SK-N-SH (cell line): ENCODE results near the gene ASIC1. TPM values are rescaled to one million over a fixed set of nuclear protein-coding genes. Genes with fewer than 3 reads are reported as not detected.

ENCODE experiments used
- CTCF ChIA-PET: fragments of 300-600, 350-600 bp; formaldehyde crosslinking; extraction: SDS; loops from one replicate; lab custom pipeline; 2021; lab: Yijun Ruan, JAX
- POLR2A ChIA-PET: fragments of 350-600 bp; sonication (Branson Sonifier 250); formaldehyde crosslinking; extraction: SDS; loops from one replicate; lab custom pipeline; 2020; ENCODE audit warnings: antibody characterized with exemption, inconsistent platforms; lab: Yijun Ruan, JAX
- DNase-seq: peaks from one replicate; pipeline ENCODE4 v3.0.0; 2012
- H2AFZ ChIP-seq: fragments of 200-600 bp; sonication (generic); 2 replicates; pipeline ENCODE4 v1.8.1; 2016; ENCODE audit warnings: antibody characterized with exemption, mild to moderate bottlenecking, low read depth
- H3F3A ChIP-seq: fragments of 200-600 bp; sonication (generic); replicated peaks from 2 replicates; pipeline ENCODE3; 2016; ENCODE audit warnings: antibody characterized with exemption, mild to moderate bottlenecking; ENCODE audit not compliant: insufficient read depth
- H3K27ac ChIP-seq, 2 experiments: fragments of 200-500 bp in 1 of 2; fragments of 200-600 bp in 1 of 2; sonication (Bioruptor generic) in 1 of 2; sonication (generic), shearing (Covaris generic) in 1 of 2; 2 replicates each; pipeline versions ENCODE4 v1.5.1 to v1.6.1; 2014 to 2016; ENCODE audit warnings: low read depth in 2 of 2, inconsistent platforms in 1 of 2, low read length in 1 of 2, mild to moderate bottlenecking in 1 of 2, mixed read lengths in 1 of 2
- H3K27me3 ChIP-seq: fragments of 200-600 bp; sonication (generic), shearing (Covaris generic); 2 replicates; pipeline ENCODE4 v1.6.1; 2016; ENCODE audit warnings: mixed run types; ENCODE audit not compliant: insufficient read depth
- H3K36me3 ChIP-seq, 2 experiments: fragments of 200-500 bp in 1 of 2; fragments of 200-600 bp in 1 of 2; sonication (Bioruptor generic) in 1 of 2; sonication (generic) in 1 of 2; replicated peaks in 1 of 2; 2 replicates each; pipeline versions ENCODE3 to v1.5.1; 2014 to 2016; ENCODE audit warnings: low read length in 1 of 2, mild to moderate bottlenecking in 1 of 2; ENCODE audit not compliant: insufficient read depth in 2 of 2, control insufficient read depth in 1 of 2
- H3K4me1 ChIP-seq, 2 experiments: fragments of 200-500 bp in 1 of 2; fragments of 200-600 bp in 1 of 2; sonication (Bioruptor generic) in 1 of 2; sonication (generic), shearing (Covaris generic) in 1 of 2; 2 replicates each; pipeline versions ENCODE4 v1.5.1 to v1.6.1; 2014 to 2016; ENCODE audit warnings: low read depth in 1 of 2, low read length in 1 of 2, mixed run types in 1 of 2; ENCODE audit not compliant: insufficient read depth in 2 of 2, control insufficient read depth in 1 of 2
- H3K4me2 ChIP-seq: fragments of 200-600 bp; sonication (generic), shearing (Covaris generic); 2 replicates; pipeline ENCODE4 v1.6.1; 2017; ENCODE audit warnings: mixed run types
- H3K4me3 ChIP-seq, 2 experiments: fragments of 200-500 bp in 1 of 2; fragments of 200-600 bp in 1 of 2; sonication (Bioruptor generic) in 1 of 2; sonication (generic), shearing (Covaris generic) in 1 of 2; 2 replicates each; pipeline versions ENCODE4 v1.5.1 to v1.8.1; 2014 to 2016; ENCODE audit warnings: low read depth in 2 of 2, inconsistent platforms in 1 of 2, low read length in 1 of 2, mild to moderate bottlenecking in 1 of 2, mixed read lengths in 1 of 2, moderate library complexity in 1 of 2
- H3K79me2 ChIP-seq: fragments of 200-600 bp; sonication (generic); 2 replicates; pipeline ENCODE4 v1.8.1; 2017; ENCODE audit warnings: mild to moderate bottlenecking; ENCODE audit not compliant: insufficient read depth
- H3K9ac ChIP-seq: fragments of 200-600 bp; sonication (generic); 2 replicates; pipeline ENCODE4 v1.6.1; 2017; ENCODE audit warnings: mixed run types
- H3K9me2 ChIP-seq: fragments of 200-600 bp; sonication (generic); 2 replicates; pipeline ENCODE4 v1.6.1; 2017; ENCODE audit warnings: mixed run types
- H3K9me3 ChIP-seq: fragments of 200-600 bp; sonication (generic); 2 replicates; pipeline ENCODE4 v1.6.1; 2017; ENCODE audit warnings: mixed run types, mild to moderate bottlenecking, moderate library complexity
- H4K20me1 ChIP-seq: fragments of 200-600 bp; sonication (generic); 2 replicates; pipeline ENCODE4 v1.6.1; 2017; ENCODE audit warnings: mild to moderate bottlenecking, mixed run types; ENCODE audit not compliant: insufficient read depth
- CHD2 ChIP-seq: fragments of 150-350 bp; IDR thresholded peaks from 2 replicates; pipeline ENCODE4 v1.6.1; 2018; ENCODE audit warnings: low read length; ENCODE audit not compliant: partially characterized antibody
- ELF1 ChIP-seq: IDR thresholded peaks from 2 replicates; pipeline ENCODE4 v1.4.0; 2012
- EP300 ChIP-seq, 2 experiments: IDR thresholded peaks; 2 replicates each; pipeline versions ENCODE4 v1.4.0 to v1.6.1; 2012; ENCODE audit warnings: borderline replicate concordance in 1 of 2, low read depth in 1 of 2, low read length in 1 of 2
- POLR2AphosphoS5 ChIP-seq: IDR thresholded peaks from 2 replicates; pipeline ENCODE4 v1.6.1; 2012; ENCODE audit warnings: low read depth, low read length
- RAD21 ChIP-seq: IDR thresholded peaks from 2 replicates; pipeline ENCODE4 v1.6.1; 2012; ENCODE audit warnings: mild to moderate bottlenecking, low read length
- RCOR1 ChIP-seq: fragments of 150-350 bp; IDR thresholded peaks from 2 replicates; pipeline ENCODE4 v1.6.1; 2017; ENCODE audit warnings: antibody characterized with exemption, low read length
- REST ChIP-seq: IDR thresholded peaks from 2 replicates; pipeline ENCODE4 v1.6.1; 2012; ENCODE audit warnings: mild to moderate bottlenecking, low read depth, low read length, moderate library complexity
- RFX5 ChIP-seq: IDR thresholded peaks from 2 replicates; pipeline ENCODE4 v1.6.1; 2012; ENCODE audit warnings: mild to moderate bottlenecking, improper control_type of control experiment, low read length
- RXRA ChIP-seq: IDR thresholded peaks from 2 replicates; pipeline ENCODE4 v1.4.0; 2012; ENCODE audit warnings: low read depth, mild to moderate bottlenecking, borderline replicate concordance
- SIN3A ChIP-seq: IDR thresholded peaks from 2 replicates; pipeline ENCODE4 v1.6.1; 2012; ENCODE audit warnings: low read depth, mild to moderate bottlenecking, low read length, moderate library complexity, borderline replicate concordance
- SMC3 ChIP-seq: IDR thresholded peaks from 2 replicates; pipeline ENCODE4 v1.6.1; 2012; ENCODE audit warnings: low read depth, low read length, improper control_type of control experiment
- TCF12 ChIP-seq: IDR thresholded peaks from 2 replicates; pipeline ENCODE4 v1.4.0; 2012
- TEAD4 ChIP-seq: IDR thresholded peaks from 2 replicates; pipeline ENCODE4 v1.4.0; 2012; ENCODE audit warnings: mild to moderate bottlenecking, borderline replicate concordance; ENCODE audit not compliant: insufficient read depth
- USF2 ChIP-seq: fragments of 150-350 bp; IDR thresholded peaks from 2 replicates; pipeline ENCODE4 v1.6.1; 2017; ENCODE audit warnings: antibody characterized with exemption, low read length, low read depth, borderline replicate concordance
- YY1 ChIP-seq: IDR thresholded peaks from 2 replicates; pipeline ENCODE4 v1.4.0; 2012; ENCODE audit warnings: low read depth, mild to moderate bottlenecking
- ZBTB33 ChIP-seq: IDR thresholded peaks from 2 replicates; pipeline ENCODE4 v1.4.0; 2012; ENCODE audit warnings: low read depth, borderline replicate concordance
- WGBS: methylation state at CpG from one replicate; pipeline ENCODE4 v1.1.6; 2017; ENCODE audit warnings: low lambda C conversion rate; 5-methylcytosine and 5-hydroxymethylcytosine counted together
- polyA plus RNA-seq, 3 experiments: library from polyadenylated mRNA; depleted of rRNA; stranded (reverse); fragments of >200 nt; gene quantifications; 2 replicates each; pipeline ENCODE4 v1.2.3, GENCODE V29; 2012

Gene ASIC1
- polyA plus RNA-seq, 1 of the 3 experiments (the other 2 are of a cell fraction): 28.4 TPM

- TF ChIP-seq ZBTB33 (no peak), USF2 (no peak), TCF12 (no peak), RCOR1 (no peak), RFX5 (no peak), TEAD4 (no peak), SIN3A (no peak), CHD2 (no peak)
- H3K9me2 ChIP-seq: no peaks in the 10 kb centered on the region
- POLR2A ChIA-PET: no interaction called here
- H3K9me3 ChIP-seq: no peaks in the 10 kb centered on the region
- H3K4me2 ChIP-seq: no peak overlapping the region
- CTCF ChIA-PET: interaction anchor here (1.1 to 2.5 kb wide), 7 partner anchors 9 to 152 kb away, joined by 3 to 14 read pairs (median 6); no protein-coding TSS in a partner anchor
- WGBS: 94% methylated on average over 2 of the region's 2 CpGs
- H2AFZ ChIP-seq: no peak overlapping the region
- no peak for DNase-seq
- peaks cover 3 to 7% of the 10 kb centered on the region in 2 experiments; a peak in 3 of 4 replicates for H3K4me1 ChIP-seq
- H3K27ac ChIP-seq: no peak overlapping the region
- H3K4me3 ChIP-seq: no peak overlapping the region
- no peaks in the 10 kb centered on the region for H3K27me3 ChIP-seq
- peaks cover 100% of the 10 kb centered on the region for H3K79me2 ChIP-seq
- peaks cover 6% of the 10 kb centered on the region; the same call in 1 of the 2 replicates for H4K20me1 ChIP-seq
- peaks cover 10% of the 10 kb centered on the region for H3F3A ChIP-seq
- H3K9ac ChIP-seq: no peak overlapping the region
- H3K36me3 ChIP-seq: peaks cover 0 to 4% of the 10 kb centered on the region in 2 experiments
Observed at GRCh38 chr12:50018968-50019367, 38.4 kb upstream of the ASIC1 start.

GRCh38 chr12:50019524-50019923 lies 37.9 kb upstream of the ASIC1 start:
- no peak overlapping the region for H3K4me3 ChIP-seq
- H3K27ac ChIP-seq: no peak overlapping the region
- ChIA-PET CTCF (interaction anchor here (1.1 to 2.5 kb wide), 5 partner anchors 9 to 45 kb away, joined by 4 to 12 read pairs (median 7); no protein-coding TSS in a partner anchor), POLR2A (no interaction called here)
- no peaks in the 10 kb centered on the region for H3K9me2 ChIP-seq
- DNase-seq: no peak
- H2AFZ ChIP-seq: no peak overlapping the region
- no peaks in the 10 kb centered on the region for H3K27me3 ChIP-seq
- no peak overlapping the region for H3K4me2 ChIP-seq
- TF ChIP-seq EP300 (IDR thresholded peaks at IDR 0.05; ENCODE audit: borderline replicate concordance in 1 of 2, low read depth in 1 of 2, low read length in 1 of 2) (no peak), REST (no peak), POLR2AphosphoS5 (no peak), YY1 (no peak), SMC3 (no peak), RXRA (no peak), RAD21 (no peak), ELF1 (no peak)
- H3K4me1 ChIP-seq: peaks cover 3 to 7% of the 10 kb centered on the region in 2 experiments; a peak in 3 of 4 replicates
- no peaks in the 10 kb centered on the region for H3K9me3 ChIP-seq
- H3K9ac ChIP-seq: no peak overlapping the region
- H3K79me2 ChIP-seq: peaks cover 100% of the 10 kb centered on the region
- H3F3A ChIP-seq: peaks cover 10% of the 10 kb centered on the region
- peaks cover 6% of the 10 kb centered on the region; the same call in 1 of the 2 replicates for H4K20me1 ChIP-seq
- peaks cover 0 to 4% of the 10 kb centered on the region in 2 experiments for H3K36me3 ChIP-seq
- whole genome bisulfite sequencing: 94% methylated on average over 2 of the region's 2 CpGs
